Measurements from ENCODE around the gene AMFR.

DNA sequence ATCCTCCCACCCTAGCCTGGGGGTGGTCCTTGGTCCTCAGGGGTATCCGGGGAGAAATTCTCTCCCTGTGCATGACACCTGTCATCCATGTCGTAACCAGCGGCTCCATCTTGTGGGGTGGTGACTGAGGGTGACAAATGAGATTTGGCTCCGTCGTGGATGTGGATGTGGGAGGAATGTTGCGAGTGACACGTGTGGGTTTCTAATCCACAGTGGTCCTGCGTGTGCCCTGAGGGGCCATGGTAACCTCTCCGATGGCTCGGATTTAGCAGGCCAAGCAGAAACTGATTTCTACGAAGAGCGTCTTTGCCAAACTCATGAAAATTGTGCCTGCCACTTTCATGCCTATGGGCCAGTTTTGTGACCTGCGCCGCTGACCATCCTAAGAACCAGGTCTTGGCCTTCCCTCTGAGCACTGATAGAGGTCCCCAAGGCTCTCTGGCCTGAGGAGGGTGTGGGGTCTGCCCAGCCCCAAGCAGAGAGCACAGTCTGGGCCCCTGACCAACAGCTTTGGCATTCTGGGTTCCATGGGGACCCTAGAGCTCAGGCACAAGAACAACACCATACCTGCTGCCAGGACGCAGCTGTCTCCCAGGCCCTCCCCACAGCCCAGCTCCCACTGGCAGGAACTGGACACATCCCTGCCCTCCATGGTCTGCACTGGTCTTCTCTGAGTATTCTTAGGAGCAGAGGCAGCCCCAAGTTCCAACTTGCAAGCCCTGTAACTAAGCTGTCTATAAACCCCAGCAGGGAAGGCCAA is 79.0 kb downstream of the AMFR start:
- TF ChIP-seq, protein P1, sequence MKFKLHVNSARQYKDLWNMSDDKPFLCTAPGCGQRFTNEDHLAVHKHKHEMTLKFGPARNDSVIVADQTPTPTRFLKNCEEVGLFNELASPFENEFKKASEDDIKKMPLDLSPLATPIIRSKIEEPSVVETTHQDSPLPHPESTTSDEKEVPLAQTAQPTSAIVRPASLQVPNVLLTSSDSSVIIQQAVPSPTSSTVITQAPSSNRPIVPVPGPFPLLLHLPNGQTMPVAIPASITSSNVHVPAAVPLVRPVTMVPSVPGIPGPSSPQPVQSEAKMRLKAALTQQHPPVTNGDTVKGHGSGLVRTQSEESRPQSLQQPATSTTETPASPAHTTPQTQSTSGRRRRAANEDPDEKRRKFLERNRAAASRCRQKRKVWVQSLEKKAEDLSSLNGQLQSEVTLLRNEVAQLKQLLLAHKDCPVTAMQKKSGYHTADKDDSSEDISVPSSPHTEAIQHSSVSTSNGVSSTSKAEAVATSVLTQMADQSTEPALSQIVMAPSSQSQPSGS (IDR thresholded peaks at IDR 0.05; ENCODE audit: low read length) = no peak
- TF ChIP-seq MAX (IDR thresholded peaks at IDR 0.05) = no peak
- TF ChIP-seq ZNF274 (IDR thresholded peaks at IDR 0.05; ENCODE audit: borderline replicate concordance, extremely low read depth, low read length) = no peak
- no peak for TF ChIP-seq POLR2A (IDR thresholded peaks at IDR 0.05; ENCODE audit: control extremely low read depth in 1 of 2, low read depth in 2 of 2, low read length in 2 of 2)
- no peak for TF ChIP-seq EZH2 (IDR thresholded peaks at IDR 0.05; ENCODE audit: low read depth, low read length, severe bottlenecking)
